ENCODE results near the gene RXFP3.

- TF ChIP-seq, protein P1, sequence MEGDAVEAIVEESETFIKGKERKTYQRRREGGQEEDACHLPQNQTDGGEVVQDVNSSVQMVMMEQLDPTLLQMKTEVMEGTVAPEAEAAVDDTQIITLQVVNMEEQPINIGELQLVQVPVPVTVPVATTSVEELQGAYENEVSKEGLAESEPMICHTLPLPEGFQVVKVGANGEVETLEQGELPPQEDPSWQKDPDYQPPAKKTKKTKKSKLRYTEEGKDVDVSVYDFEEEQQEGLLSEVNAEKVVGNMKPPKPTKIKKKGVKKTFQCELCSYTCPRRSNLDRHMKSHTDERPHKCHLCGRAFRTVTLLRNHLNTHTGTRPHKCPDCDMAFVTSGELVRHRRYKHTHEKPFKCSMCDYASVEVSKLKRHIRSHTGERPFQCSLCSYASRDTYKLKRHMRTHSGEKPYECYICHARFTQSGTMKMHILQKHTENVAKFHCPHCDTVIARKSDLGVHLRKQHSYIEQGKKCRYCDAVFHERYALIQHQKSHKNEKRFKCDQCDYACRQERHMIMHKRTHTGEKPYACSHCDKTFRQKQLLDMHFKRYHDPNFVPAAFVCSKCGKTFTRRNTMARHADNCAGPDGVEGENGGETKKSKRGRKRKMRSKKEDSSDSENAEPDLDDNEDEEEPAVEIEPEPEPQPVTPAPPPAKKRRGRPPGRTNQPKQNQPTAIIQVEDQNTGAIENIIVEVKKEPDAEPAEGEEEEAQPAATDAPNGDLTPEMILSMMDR (IDR thresholded peaks at IDR 0.05): no peak
- no peak for TF ChIP-seq POLR2A (IDR thresholded peaks at IDR 0.05)
- no peak for TF ChIP-seq POLR2AphosphoS5 (IDR thresholded peaks at IDR 0.05)
These were observed 2.7 kb downstream of the RXFP3 start for GRCh38 chr5:33938881-33939280.
